ENCODE results near the gene PIK3R2.
"Not testable (repeated sequence)": the region's sequence is repeated elsewhere in the genome, so short reads cannot be mapped to it uniquely, and the experiment has no call there.

DNA sequence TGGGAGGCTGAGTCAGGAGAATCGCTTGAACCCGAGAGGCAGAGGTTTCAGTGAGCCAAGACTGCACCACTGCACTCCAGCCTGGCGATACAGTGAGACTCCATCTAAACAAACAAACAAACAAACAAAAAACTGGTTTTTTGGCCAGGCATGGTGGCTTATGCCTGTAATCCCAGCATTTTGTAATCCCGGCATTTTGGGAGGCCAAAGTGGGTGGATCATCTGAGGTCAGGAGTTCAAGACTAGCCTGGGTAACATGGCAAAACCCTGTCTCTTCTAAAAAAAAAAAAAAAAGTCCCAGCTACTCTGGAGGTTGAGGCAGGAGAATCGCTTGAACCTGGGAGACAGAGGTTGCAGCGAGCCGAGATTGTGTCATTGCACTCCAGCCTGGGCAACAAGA is 47.7 kb upstream of the PIK3R2 start:
- TF ChIP-seq, protein P1, sequence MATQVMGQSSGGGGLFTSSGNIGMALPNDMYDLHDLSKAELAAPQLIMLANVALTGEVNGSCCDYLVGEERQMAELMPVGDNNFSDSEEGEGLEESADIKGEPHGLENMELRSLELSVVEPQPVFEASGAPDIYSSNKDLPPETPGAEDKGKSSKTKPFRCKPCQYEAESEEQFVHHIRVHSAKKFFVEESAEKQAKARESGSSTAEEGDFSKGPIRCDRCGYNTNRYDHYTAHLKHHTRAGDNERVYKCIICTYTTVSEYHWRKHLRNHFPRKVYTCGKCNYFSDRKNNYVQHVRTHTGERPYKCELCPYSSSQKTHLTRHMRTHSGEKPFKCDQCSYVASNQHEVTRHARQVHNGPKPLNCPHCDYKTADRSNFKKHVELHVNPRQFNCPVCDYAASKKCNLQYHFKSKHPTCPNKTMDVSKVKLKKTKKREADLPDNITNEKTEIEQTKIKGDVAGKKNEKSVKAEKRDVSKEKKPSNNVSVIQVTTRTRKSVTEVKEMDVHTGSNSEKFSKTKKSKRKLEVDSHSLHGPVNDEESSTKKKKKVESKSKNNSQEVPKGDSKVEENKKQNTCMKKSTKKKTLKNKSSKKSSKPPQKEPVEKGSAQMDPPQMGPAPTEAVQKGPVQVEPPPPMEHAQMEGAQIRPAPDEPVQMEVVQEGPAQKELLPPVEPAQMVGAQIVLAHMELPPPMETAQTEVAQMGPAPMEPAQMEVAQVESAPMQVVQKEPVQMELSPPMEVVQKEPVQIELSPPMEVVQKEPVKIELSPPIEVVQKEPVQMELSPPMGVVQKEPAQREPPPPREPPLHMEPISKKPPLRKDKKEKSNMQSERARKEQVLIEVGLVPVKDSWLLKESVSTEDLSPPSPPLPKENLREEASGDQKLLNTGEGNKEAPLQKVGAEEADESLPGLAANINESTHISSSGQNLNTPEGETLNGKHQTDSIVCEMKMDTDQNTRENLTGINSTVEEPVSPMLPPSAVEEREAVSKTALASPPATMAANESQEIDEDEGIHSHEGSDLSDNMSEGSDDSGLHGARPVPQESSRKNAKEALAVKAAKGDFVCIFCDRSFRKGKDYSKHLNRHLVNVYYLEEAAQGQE (IDR thresholded peaks at IDR 0.05; ENCODE audit: insufficient read depth in 1 of 2, low read depth in 2 of 2, low read length in 1 of 2) = not testable (repeated sequence)
- TF ChIP-seq, protein P2, sequence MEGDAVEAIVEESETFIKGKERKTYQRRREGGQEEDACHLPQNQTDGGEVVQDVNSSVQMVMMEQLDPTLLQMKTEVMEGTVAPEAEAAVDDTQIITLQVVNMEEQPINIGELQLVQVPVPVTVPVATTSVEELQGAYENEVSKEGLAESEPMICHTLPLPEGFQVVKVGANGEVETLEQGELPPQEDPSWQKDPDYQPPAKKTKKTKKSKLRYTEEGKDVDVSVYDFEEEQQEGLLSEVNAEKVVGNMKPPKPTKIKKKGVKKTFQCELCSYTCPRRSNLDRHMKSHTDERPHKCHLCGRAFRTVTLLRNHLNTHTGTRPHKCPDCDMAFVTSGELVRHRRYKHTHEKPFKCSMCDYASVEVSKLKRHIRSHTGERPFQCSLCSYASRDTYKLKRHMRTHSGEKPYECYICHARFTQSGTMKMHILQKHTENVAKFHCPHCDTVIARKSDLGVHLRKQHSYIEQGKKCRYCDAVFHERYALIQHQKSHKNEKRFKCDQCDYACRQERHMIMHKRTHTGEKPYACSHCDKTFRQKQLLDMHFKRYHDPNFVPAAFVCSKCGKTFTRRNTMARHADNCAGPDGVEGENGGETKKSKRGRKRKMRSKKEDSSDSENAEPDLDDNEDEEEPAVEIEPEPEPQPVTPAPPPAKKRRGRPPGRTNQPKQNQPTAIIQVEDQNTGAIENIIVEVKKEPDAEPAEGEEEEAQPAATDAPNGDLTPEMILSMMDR (IDR thresholded peaks at IDR 0.05) = not testable (repeated sequence)
- TF ChIP-seq POLR2AphosphoS5 (IDR thresholded peaks at IDR 0.05; ENCODE audit: low read depth, low read length) = not testable (repeated sequence)

Measured in Panc1 (cell line).